HG03139 (cell line): Measurements from ENCODE around the gene PLA2G5.

Experiments used
- ATAC-seq: cut with Tn5 transposase; IDR thresholded peaks from one replicate; pipeline ENCODE4 v1.9.1; 2021; ENCODE audit not compliant: unreplicated experiment

The PLA2G5 gene

GRCh38 chr1:20089328-20090077, 19.5 kb downstream of the PLA2G5 start:
- no peak for ATAC-seq

DNA sequence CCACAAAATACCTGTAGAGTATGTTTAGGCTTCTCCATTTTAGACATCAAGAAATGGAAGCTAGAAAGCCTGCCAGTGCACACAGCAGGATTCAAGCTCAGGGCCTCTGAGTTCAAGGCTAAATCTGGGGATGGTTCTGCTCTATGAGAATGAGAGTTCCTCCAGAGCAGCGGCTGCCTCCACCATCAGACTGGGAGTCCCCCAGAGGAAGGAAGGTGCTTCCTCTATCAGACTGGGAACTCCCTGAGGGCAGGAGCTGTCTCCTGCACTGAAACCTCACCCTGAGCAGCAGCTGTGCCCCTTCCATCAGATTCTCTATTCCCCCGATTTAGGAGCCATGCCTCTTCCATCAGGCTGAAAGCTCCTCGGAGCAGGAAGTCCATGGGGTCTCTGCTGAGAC, 20.1 kb downstream of the PLA2G5 start:
- no peak for ATAC-seq

- no peak for ATAC-seq
Observed at GRCh38 chr1:20090641-20091040, 20.6 kb downstream of the PLA2G5 start.

- no peak for ATAC-seq
Observed at GRCh38 chr1:20093303-20093702, 23.3 kb downstream of the PLA2G5 start.

DNA sequence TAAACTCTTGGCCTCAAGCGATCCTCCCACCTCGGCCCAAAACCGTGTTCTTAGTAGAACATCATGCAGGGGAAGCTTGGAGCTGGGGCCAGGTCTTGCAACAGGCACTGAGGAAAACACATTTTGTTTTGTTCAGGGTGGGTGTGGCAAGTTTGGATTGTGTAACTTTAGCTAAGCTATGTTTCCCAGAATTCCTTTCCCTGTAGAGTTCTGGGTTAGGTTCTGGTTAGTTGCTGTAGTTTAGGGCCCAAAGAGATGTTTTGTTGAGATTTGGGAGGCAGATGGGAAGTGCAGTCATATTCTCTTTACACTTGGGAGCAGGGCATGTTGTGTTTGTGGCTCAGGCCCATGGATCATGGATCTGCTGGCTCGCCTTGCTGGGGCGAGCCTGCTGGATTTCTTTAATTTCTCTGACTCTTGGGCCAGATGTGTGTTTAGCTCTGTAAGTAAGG, 24.0 kb downstream of the PLA2G5 start:
- ATAC-seq, result no peak

GRCh38 chr1:20095564-20096434, 25.8 kb downstream of the PLA2G5 start:
- ATAC-seq, result no peak

DNA sequence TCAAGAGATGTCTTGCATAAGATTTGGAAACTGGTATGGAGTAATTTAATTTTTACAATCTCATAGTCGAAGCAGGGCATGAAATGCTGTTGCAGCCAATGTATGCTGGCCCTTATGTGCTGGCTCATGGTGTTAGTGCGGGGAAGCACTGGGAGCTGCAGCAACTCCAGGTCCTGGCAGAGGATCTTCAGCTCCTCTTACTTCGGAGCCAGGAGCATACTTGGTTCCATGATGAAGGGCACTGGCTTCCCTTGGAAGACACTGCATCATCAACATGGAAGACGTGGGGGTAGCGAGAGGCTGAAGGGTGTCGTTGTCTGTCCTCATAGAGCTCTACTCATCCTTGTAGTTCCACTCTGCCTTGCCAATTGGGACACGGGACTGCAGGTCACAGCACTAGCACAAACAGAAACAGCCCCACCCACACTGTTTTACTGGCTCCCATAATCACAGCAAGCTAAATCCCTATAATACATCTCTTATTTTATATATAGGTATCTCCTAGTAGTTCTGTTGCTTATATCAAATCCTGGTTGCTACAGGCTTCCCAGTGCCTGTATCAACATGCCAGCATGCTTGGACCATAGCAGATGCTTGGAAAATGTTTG, 26.9 kb downstream of the PLA2G5 start:
- no peak for ATAC-seq

- no peak for ATAC-seq
Observed at GRCh38 chr1:20099533-20099932, 29.5 kb downstream of the PLA2G5 start.

- ATAC-seq, result no peak
Observed at GRCh38 chr1:20100632-20101355, 30.8 kb downstream of the PLA2G5 start.

- ATAC-seq, result no peak
Observed at GRCh38 chr1:20102875-20103274, 32.9 kb downstream of the PLA2G5 start.

GRCh38 chr1:20105856-20106255, 35.9 kb downstream of the PLA2G5 start:
- no peak for ATAC-seq

- ATAC-seq, result no peak
Observed at GRCh38 chr1:20107351-20107750, 37.4 kb downstream of the PLA2G5 start.

DNA sequence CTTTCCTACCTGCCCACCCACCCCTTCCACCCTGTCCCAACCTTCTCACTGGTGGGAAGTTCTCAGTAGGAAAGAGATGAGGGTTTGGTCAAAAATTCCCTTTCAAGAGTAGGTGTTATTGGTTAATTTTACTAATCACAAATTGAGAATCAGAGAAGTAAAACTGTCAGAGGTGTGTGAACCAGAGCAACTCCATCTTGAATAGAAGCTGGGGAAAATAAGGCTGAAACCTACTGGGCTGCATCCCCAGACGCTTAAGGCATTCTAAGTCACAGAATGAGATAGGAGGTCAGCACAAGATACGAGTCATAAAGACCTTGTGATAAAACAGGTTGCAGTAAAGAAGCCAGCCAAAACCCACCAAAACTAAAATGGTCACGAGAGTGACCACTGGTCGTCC, 37.8 kb downstream of the PLA2G5 start:
- ATAC-seq, result no peak

DNA sequence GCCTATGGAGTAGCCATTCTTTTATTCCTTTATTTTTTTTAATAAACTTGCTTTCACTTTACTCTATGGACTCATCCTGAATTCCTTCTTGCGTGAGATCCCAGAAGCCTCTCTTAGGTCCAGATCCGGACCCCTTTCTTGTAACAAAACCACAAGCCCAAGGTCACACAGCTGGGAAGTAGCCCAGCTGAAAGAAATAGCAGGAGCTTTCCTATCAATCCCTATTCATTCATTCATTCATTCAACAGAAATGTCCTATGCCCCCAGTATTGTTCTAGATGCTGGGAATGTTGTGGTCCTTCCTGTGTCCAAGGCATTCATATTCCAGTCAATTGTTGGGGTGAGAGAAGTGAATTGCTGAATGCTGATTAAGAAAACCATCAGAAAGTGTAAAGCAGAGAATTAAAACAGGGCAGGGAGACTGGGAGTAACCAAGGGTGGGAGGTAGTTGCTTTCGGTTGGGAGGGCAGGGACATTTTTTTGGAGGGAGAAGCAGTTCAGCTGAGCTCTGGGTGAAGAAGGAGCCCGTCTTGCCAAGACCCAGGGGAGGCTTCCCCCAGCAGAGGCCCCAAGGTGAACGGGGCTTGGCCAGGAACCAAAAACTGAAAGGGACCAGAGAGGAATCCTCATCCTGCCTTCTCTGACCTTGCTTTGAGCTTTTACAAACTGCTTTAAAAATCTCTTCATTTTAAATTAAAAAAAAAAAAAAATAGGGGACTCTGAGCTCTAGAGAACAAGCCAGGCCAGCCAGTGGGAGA, 38.6 kb downstream of the PLA2G5 start:
- ATAC-seq, result no peak

GRCh38 chr1:20109223-20109856, 39.3 kb downstream of the PLA2G5 start:
- ATAC-seq, result no peak

DNA sequence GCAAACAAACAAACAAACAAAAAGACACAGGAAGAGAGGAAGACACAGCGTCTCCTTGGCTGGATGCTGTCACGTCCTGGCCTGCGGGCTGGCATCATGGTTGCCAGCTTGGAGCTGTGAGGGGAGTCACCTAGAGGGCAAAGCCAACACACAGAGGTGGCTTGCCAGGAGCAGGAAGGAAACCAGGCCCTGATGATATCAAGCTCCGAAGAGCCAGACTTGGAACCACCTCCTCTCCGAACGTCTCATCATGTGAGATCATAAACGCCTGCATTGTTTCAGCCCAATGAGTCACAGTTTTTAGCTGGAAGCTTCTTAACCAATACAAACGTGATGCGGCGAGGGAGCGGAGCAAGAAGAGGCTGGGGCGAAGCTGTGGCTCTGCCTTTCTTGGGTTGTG, 40.7 kb downstream of the PLA2G5 start:
- ATAC-seq, result no peak

DNA sequence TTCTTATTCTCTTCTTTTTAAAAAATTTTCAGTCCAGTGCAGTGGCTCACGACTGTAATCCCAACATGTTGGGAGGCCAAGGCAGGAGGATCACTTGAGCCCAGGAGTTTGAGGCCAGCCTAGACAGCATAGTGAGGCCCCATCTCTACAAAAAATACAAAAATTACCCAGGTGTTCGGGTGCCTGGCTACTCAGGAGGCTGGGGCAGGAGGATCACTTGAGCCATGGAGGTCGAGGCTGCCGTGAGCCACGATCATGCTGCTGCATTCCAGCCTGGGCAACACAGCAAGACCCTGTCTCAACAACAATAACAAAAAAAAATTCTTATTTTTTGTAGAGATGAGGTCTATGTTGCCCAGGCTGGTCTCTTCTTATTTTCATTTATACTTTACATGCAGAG, 41.5 kb downstream of the PLA2G5 start:
- no peak for ATAC-seq

- no peak for ATAC-seq
Observed at GRCh38 chr1:20112279-20113000, 42.4 kb downstream of the PLA2G5 start.

DNA sequence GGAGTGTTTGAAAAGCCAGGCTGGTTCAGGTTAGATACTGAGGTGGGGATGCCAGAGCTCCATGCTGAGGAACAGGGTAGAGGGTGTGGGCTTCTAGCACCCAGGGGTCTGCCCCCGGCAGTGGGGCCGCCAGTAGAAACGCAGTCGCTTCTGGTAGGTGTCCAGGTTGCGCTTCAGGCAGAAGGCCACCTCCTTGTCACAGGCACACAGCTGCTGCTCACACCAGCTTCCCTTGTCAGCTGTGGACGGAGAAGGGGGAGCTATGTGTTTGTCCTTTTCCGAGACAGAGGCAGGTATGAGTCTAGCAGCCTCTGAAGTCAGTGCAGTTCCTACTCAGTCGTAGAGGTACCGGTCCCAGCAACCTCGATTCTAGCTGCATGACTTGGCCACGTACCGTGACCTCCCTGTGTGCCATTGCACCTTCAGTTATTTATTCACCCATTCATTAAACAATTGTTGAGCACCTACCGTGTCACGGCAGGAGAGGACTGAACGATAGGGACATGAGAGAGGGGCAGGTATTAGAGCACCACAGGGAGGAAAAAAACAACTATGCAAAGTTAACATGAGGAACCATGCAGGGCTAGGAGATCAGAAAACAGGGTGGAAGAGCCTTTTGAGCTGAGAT, 44.1 kb downstream of the PLA2G5 start:
- no peak for ATAC-seq
